AG08396 (cell line): ENCODE data around the gene PSMD13.

ENCODE experiments used
- DNase-seq: peaks from one replicate; pipeline ENCODE4 v3.0.0; 2012; ENCODE audit warnings: low spot score, mixed read lengths

PSMD13 gene

DNA sequence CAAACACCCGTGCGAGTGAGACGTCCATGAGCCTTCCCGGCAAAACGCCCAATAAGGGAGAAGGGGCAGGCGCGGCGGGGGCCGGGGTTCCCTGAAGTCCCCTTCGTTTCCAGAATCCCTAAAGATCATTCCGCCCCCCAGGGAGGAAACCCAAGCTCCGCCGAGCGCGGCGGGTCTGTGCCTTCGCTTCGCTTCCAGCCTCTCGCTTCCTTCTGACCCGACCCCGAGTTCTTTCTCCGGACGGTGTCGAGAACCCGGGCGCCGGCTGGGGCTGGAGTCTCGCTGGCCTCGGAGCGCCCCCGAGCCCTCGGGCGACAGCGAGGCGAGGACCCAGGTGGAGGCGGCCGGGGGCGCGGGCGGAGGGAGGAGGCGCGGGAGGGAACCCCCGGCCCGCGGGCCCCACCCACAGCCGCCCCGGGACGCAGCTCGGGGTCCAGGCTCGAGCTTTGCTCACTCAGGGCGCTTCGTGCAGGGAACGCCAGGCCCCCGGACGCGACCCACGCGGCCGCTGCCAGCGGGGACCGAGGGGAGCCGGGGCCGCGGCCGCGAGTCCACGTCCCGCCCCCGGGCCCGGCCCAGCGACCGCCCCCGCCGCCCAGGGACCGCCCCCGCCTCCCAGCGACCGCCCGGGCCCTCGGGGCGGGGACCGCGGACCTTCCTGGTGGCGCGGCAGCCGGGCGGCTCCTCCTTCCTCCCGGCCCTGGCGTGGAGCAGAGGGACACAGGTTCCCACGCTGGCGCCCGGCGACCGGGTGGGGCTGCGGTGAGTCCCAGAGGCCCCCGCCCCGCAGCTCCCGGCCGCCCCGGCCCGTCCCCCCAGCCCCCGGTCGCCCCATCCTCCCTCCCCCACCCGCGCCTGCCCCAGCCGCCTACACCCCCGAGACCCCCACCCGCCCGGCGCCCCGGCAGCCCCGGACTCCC, 52.0 kb downstream of the PSMD13 start, which contains the start of gene PGGHG:
PGGHG (plus strand) TSS at position 649 of the 920 bp plus-strand sequence. CDS start 691 bp downstream, outside the sequence.
- DNase-seq = peak; percentile 95

DNA sequence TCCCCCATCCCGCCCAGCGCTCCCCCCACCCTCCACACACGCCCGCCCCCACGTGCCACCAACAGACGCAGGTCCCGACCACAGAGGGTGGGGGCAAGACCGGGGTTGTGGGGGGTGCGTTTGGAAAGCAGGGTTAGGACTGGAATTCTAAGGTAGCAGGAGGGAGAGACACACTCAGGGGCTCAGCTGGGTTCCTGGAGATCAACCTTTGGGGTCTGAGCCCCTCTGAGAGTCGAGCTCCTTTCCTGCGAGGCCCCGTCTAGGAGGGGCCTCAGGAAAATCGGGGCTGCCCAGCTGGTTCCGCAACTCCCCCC, 52.6 kb downstream of the PSMD13 start:
- DNase-seq = peak; percentile 52

GRCh38 chr11:289712-290620, 53.2 kb downstream of the PSMD13 start:
- no peak for DNase-seq

DNA sequence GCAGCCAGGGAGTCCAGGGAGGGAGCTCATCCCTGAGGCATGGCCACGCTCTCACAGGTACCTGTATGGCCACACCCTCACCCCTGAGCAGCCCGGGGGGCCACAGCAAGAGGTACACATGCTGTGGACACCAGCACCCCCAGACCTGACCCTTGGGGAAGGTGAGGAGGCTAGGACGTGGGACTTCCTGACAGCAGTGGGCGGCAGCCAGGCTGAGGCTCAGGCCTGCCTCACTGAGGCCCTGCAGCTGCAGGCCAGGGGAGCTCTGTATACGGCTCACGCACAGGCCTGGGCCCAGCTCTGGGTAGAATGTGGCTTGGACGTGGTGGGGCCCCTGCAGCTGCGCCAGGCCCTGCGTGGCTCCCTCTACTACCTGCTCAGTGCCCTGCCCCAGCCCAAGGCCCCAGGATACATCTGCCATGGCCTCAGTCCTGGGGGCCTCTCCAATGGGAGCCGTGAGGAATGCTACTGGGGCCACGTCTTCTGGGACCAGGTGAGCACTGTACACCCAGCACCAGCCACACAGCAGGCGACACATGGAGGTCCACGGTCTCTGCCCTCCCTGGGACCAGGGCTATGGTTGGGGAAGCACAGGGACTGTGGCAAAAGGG, 54.0 kb downstream of the PSMD13 start:
- no peak for DNase-seq

DNA sequence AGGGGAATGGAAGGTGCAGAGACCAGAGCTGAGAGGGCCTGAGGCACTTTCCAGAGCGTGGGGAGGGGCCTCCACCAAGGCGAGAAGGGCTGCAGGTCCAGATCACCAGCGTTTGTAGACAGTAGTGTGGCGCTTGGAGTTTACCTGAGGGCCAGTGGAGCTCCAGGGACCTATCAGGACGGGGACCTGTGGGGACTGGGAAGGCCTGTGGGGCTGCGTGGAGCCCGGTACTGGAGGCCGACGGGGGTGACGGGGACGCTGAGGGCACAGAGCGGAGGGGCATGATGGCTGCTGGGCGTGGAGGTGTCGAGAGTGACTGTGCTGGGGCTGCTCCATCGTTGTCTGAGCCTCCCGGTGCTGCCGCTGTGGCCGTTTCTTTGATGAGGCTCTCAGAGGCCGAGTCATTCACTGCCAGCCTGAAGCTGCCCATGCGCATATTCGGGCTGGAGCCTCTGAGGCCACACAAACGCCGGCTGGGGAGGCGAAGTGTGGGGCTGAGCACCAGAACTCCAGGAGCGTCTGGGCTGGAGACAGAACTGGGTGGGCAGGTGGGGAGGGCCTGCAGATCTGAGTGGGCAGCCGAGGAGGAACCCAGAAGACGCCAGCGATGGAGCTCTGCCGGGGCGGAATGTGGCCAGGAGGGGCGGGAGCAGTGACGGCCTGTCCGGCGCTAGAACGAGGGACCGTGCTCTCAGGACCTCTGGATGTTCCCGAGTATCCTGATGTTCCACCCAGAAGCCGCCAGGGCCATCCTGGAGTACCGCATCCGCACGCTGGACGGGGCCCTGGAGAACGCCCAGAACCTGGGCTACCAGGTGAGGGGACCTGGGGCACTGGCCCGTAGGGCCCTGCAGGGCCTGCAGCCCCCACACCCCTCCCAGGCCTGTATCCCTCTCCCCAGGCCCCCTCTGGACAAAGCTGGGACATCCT, 54.8 kb downstream of the PSMD13 start:
- no peak for DNase-seq

GRCh38 chr11:292211-293121, 55.7 kb downstream of the PSMD13 start:
- no peak for DNase-seq

DNA sequence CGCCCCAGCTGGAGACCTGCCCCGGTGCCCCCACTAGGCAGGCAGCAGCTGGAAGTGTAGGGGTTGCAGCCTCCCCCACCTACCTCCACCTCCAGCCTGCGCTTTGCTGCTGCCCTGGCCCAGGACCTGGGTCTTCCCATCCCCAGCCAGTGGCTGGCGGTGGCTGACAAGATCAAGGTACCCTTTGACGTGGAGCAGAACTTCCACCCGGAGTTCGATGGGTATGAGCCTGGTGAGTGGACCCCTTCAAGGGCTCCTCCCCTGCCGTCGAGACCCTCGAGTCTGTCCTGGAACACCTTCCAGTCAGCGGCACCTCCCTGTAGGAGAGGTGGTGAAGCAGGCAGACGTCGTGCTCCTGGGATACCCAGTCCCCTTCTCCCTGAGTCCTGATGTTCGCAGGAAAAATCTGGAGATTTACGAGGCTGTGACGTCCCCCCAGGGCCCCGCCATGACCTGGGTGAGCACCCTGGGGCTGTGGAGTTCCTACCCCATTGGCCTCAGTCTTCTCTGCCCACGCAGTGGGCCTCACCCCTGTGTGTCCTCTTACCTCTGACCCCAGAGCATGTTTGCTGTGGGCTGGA, 56.6 kb downstream of the PSMD13 start:
- no peak for DNase-seq

DNA sequence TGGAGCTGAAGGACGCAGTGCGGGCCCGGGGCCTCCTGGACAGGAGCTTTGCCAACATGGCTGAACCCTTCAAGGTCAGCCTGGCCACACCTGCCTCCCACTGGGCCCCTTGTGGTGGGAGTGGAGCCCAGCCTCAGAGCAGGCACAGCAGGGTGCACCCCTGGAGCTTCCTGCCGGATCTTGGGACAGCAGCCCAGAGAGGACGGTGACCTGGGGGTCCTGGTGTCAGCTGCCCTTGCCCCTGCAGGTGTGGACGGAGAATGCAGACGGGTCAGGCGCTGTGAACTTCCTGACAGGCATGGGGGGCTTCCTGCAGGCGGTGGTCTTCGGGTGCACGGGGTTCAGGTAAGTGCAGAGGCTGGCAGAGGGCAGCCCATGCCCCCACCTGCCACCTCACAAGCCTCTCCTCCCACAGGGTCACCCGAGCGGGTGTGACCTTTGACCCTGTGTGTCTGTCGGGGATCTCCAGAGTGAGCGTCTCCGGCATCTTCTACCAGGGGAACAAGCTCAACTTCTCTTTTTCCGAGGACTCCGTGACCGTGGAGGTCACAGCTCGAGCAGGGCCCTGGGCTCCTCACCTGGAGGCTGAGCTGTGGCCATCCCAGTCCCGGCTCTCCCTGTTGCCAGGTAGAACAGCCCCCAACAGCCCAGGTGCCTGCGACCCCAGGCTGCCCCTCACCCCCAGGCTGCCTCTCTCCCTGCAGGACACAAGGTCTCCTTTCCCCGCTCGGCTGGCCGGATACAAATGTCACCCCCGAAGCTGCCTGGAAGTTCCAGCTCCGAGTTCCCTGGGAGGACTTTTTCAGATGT, 57.3 kb downstream of the PSMD13 start:
- no peak for DNase-seq

DNA sequence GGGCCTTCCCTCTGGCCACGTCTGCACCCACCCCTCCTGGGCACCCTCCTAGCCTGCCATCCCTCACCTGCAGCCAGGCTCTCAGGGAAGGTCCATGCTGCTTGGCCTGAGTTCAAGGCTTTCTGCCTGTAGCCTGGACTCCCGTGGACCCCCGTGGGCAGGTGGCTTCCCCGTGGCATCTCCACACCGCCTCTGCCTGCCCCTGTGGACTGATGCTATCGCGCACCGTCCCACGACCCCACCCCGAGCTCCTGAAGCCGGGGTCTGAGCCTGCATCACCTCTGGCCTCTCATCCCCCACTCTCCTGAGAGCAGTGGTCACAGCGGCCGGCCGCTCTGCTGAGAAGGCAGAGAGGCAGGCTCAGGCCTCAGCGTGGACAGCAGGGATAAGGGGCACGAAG, 58.0 kb downstream of the PSMD13 start:
- no peak for DNase-seq

GRCh38 chr11:295351-296170, 58.8 kb downstream of the PSMD13 start:
- no peak for DNase-seq

DNA sequence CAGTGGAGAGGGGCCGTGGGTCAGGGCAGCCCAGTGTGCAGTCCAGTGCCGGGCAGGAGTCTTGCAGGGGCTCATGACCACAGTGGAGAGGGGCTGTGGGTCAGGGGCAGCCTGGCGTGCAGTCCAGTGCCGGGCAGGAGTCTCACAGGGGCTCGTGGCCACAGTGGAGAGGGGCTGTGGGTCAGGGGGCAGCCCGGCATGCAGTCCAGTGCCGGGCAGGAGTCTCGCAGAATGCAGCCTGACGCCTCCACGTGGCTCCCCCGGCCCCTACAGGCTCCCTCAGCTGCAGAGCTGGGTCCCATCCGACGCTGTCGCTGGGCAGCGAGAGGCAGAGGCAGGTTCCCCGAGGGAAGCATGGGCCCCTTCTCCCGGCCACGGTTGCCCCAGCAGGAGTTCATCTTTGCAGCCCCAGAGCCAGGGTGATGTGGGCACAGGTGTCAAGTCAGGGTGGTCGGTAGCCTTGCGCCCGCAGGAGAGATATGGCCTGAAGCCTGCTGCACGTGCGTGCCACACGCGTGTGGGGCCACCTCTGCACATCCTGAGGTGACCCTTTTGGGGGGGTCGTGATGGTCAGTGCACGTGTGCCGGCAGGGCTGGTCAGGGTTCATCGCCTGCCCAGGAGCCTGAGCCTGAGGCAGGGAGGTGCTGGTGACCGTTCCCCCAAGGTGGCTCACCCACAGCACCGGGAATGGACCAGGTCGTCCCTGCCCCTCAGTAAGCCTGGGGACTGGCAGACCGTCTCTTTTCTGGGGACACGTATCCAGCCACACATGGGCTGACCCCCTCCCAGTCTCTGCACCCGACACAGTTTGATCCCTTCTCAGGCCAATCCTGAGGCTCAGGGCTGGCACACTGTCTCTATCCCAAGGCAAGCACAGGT, 59.6 kb downstream of the PSMD13 start:
- DNase-seq = no peak

DNA sequence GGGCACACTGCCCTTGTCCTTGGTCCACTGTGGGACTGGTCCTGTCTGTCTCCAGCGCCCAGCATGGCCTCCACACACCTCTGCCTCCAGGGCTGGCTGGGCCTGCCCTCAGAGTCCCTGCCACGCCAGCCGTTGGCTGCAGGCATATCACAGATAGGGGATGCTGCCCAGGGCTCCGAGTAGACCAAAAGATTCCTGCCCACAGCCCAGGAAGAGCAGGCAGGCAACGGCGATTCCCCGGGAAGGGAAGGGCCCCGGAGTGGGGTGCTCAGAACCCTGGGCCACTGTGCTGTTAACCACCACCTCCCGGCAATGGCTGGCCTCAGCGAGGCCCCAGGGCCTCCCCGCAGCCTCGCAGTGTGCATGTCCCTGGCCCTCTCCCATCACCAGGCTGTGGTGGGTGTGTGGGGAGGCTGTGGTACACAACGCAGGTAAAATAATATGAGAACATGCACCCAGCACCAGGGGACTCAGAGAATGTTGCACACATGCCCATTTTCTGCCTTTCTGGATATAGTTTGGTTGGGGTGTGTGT, 60.3 kb downstream of the PSMD13 start:
- DNase-seq = no peak

DNA sequence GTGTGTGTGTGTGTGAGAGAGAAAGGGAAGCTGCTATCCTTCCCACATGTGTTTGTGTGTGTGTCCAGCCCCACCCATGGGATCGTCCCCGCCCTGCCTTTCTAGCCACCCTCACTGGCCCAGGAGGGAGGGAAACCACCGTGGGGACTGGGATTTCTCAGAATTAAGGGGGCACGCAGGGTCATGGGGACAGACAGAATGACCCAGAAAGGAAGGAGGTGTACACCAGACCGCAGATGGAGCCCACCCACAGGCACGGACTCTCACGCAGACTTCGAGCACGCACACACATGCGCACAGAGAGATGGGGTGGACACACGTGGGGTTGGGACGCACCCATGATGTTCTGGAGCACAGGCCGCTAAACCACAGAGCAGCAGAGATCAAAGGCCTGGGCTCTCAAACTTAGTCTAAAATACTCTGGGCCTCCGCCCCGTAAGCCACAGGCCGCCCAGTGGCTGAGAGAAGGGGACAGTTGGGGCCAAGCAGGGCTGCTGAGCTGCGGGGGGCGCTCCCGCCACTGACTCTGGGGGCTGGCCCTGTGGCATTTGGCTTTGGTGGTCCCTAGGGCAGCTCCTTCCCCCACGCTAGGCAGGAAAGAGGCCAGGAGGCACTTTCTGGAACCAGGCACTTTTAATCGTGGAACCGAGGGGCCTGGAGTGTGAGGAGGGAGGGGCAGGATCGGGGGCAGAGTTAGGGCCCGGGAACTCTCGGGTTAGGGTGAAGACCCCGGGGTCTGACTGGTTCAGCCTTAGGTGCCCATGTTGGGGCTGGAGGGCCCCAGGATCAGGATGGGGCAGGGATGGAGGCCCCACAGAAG, 61.0 kb downstream of the PSMD13 start:
- no peak for DNase-seq

DNA sequence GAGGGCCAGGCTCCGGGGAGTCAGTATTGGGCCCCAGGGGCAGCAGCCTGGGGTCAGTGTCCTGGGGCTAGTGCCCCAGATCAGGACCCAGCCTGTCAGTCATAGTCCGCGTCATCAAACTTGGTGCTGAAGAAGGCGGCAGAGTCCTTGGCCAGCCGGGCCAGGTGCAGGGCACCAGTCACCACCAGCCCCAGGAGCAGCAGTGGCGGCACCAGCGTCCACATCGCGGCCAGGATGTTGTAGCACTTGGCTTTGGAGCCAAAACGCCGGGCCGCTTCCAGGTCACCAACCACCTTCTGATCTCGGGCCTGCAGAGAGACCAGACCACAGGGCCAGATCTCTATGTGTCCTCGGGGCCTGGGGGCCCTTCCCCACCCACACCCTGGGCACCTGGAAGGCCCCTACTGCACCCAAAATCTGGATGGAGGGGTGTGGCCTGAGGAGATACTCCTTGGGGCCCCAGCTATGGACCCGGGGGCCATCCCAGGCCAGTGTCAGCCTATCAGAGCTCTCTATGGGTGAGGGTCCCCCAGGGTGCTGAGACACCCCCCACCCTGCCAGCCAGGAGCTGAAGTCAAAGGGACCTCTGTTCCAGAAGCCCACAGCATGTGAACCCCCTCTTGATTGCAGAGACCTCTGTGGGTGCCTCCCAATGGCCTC, 61.8 kb downstream of the PSMD13 start:
- DNase-seq = no peak
